Lung (tissue), 12 donors: ENCODE results near the gene DPP6. TPM values are rescaled to one million over a fixed set of nuclear protein-coding genes. Genes with fewer than 3 reads are reported as not detected.

Experiments
- ATAC-seq: fragments of 200-7000 bp; cut with Tn5 transposase; one replicate; pipeline ENCODE4 v1.9.1; 2020; ENCODE audit warnings: moderate number of reproducible peaks; ENCODE audit not compliant: insufficient read depth, low FRiP score
- DNase-seq, 3 donors: peaks; one replicate each; pipeline ENCODE4 v3.0.0-alpha.2; 2013 to 2017
- H3K27ac ChIP-seq, 2 donors: one replicate each; pipeline ENCODE4 v1.5.1; 2013; ENCODE audit warnings: mild to moderate bottlenecking in 2 of 2, moderate library complexity in 2 of 2, control low read depth in 1 of 2, inconsistent platforms in 1 of 2, low read depth in 1 of 2, low read length in 1 of 2
- H3K27me3 ChIP-seq, 3 donors: one replicate each; pipeline ENCODE4 v1.5.1; 2013; ENCODE audit warnings: low read length in 2 of 3; ENCODE audit not compliant: control insufficient read depth in 3 of 3, insufficient read depth in 3 of 3
- H3K36me3 ChIP-seq, 4 donors: one replicate each; pipeline ENCODE4 v1.5.1; 2013; ENCODE audit warnings: low read length in 4 of 4, mild to moderate bottlenecking in 1 of 4, moderate library complexity in 1 of 4; ENCODE audit not compliant: control insufficient read depth in 4 of 4, insufficient read depth in 4 of 4
- H3K4me1 ChIP-seq, 5 donors: one replicate each; pipeline ENCODE4 v1.5.1; 2013; ENCODE audit warnings: low read length in 5 of 5, mild to moderate bottlenecking in 2 of 5, moderate library complexity in 1 of 5; ENCODE audit not compliant: control insufficient read depth in 5 of 5, insufficient read depth in 5 of 5
- H3K4me3 ChIP-seq: one replicate; pipeline ENCODE4 v1.5.1; 2013; ENCODE audit warnings: mild to moderate bottlenecking, control low read depth, moderate library complexity
- H3K9ac ChIP-seq, 2 donors: one replicate each; pipeline ENCODE4 v1.5.1; 2013; ENCODE audit warnings: low read length in 2 of 2, control low read depth in 1 of 2; ENCODE audit not compliant: insufficient read depth in 1 of 2
- H3K9me3 ChIP-seq, 4 donors: one replicate each; pipeline ENCODE4 v1.5.1; 2013; ENCODE audit warnings: low read length in 3 of 4, mild to moderate bottlenecking in 1 of 4, moderate library complexity in 1 of 4; ENCODE audit not compliant: control insufficient read depth in 4 of 4, insufficient read depth in 3 of 4
- CTCF ChIP-seq: IDR thresholded peaks from 2 replicates; pipeline ENCODE4 v1.5.1; 2012; ENCODE audit warnings: mild to moderate bottlenecking; ENCODE audit errors: control extremely low read depth, extremely low read depth
- WGBS, 2 donors: extraction: QIAGEN DNeasy Blood & Tissue Kit; methylation state at CpG; one replicate each; pipeline ENCODE4 v1.1.7; 2013; 5-methylcytosine and 5-hydroxymethylcytosine counted together
- polyA plus RNA-seq, 2 donors: library from polyadenylated mRNA; stranded (reverse); fragments of 200-250 nt; gene quantifications; one replicate each; pipeline ENCODE4 v1.2.1, GENCODE V29; 2013
- total RNA-seq, 2 donors: library from RNA; depleted of rRNA in 1 of 2; stranded (reverse); fragments of >200 nt in 1 of 2; gene quantifications; one replicate each; pipeline ENCODE4 v1.2.1, GENCODE V29; 2014 to 2021
- donor health status: control.
- donor health status: control.
- donor health status: Bipolar disorder and iron deficiency.
- donor health status: healthy.
- donor health status: DM: yes; HTN: yes; CAD: no.

Gene DPP6
- total and polyA plus RNA-seq, 4 donors = 0.08 to 1.3 (median 0.75) TPM

GRCh38 chr7:154406312-154406711 lies 354.1 kb downstream of the DPP6 start:
- no peak for TF ChIP-seq CTCF
- H3K4me3 ChIP-seq = no peak overlapping the region
- H3K27me3 ChIP-seq = no peaks in the 10 kb centered on the region
- no peak overlapping the region for H3K9ac ChIP-seq
- no peaks in the 10 kb centered on the region for H3K4me1 ChIP-seq
- WGBS, 2 donors = 88 to 91% methylated on average over 8 of the region's 8 CpGs
- ATAC-seq (no peak), DNase-seq (no peak)
- H3K27ac ChIP-seq = no peak overlapping the region
- no peaks in the 10 kb centered on the region for H3K36me3 ChIP-seq
- no peaks in the 10 kb centered on the region for H3K9me3 ChIP-seq

GRCh38 chr7:154409703-154410311 lies 357.6 kb downstream of the DPP6 start:
- no peak for TF ChIP-seq CTCF
- Histone ChIP-seq H3K36me3 (no peaks in the 10 kb centered on the region), H3K9ac (no peak overlapping the region), H3K4me3 (no peak overlapping the region), H3K9me3 (peaks cover 0 to 4% (median 0%) of the 10 kb centered on the region in 4 donors), H3K27me3 (no peaks in the 10 kb centered on the region), H3K4me1 (no peaks in the 10 kb centered on the region), H3K27ac (no peak overlapping the region)
- 42 to 44% methylated on average over 5 of the region's 5 CpGs for WGBS, 2 donors
- DNase-seq = peak; percentile 38 to 77 (median 70)
- ATAC-seq = no peak

- no peak overlapping the region for H3K27ac ChIP-seq
- H3K9me3 ChIP-seq = peaks cover 0 to 5% (median 0%) of the 10 kb centered on the region in 4 donors
- H3K4me1 ChIP-seq = no peaks in the 10 kb centered on the region
- H3K36me3 ChIP-seq = no peaks in the 10 kb centered on the region
- ATAC-seq (no peak), DNase-seq (no peak)
- 66 to 68% methylated on average over 2 of the region's 2 CpGs for WGBS, 2 donors
- no peak overlapping the region for H3K9ac ChIP-seq
- no peak overlapping the region for H3K4me3 ChIP-seq
- TF ChIP-seq CTCF = no peak
- H3K27me3 ChIP-seq = no peaks in the 10 kb centered on the region
These were observed 359.9 kb downstream of the DPP6 start for GRCh38 chr7:154412105-154412504.
